ENCODE measurements around the gene TEX261.

GRCh38 chr2:70994009-70994698, 519 bp downstream of the TEX261 start:
- no peak for TF ChIP-seq POLR2A (IDR thresholded peaks at IDR 0.05)
- TF ChIP-seq CTCF (IDR thresholded peaks at IDR 0.05), result no peak
